ENCODE data around the gene ANKRD12. TPM values are rescaled to one million over a fixed set of nuclear protein-coding genes. Genes with fewer than 3 reads are reported as not detected.

ANKRD12 gene
- total and polyA plus RNA-seq, 2 experiments from 2014 or later = 23.9 to 92.4 TPM

- peak overlapping the region; percentile 10; the same call in 1 of the 2 replicates for H3K27ac ChIP-seq (ENCODE audit: low read depth)
- Mint-ChIP-seq H3K9me3 (no peaks in the 10 kb centered on the region), H3K36me3 (ENCODE audit: low read depth) (no peaks in the 10 kb centered on the region), H3K27me3 (ENCODE audit: insufficient read depth, low read depth, poor library complexity) (no peaks in the 10 kb centered on the region), H3K4me1 (peaks cover 35% of the 10 kb centered on the region), H3K27ac (peak overlapping the region; percentile 82), H3K4me3 (peak overlapping the region; percentile 37)
- H3K79me2 ChIP-seq (replicated peaks; ENCODE audit: insufficient read depth) = no peaks in the 10 kb centered on the region
- H3K27me3 ChIP-seq (ENCODE audit: insufficient read depth) = no peaks in the 10 kb centered on the region
- TF ChIP-seq JUNB (IDR thresholded peaks at IDR 0.05; ENCODE audit: unreplicated experiment) (no peak), ZNF114 (CRISPR knock-in tag; IDR thresholded peaks at IDR 0.05) (no peak), ZNF331 (CRISPR knock-in tag; IDR thresholded peaks at IDR 0.05; ENCODE audit: low read depth) (no peak), NANOG (IDR thresholded peaks at IDR 0.05; ENCODE audit: borderline replicate concordance) (no peak), EZH2phosphoT487 (IDR thresholded peaks at IDR 0.05; ENCODE audit: unreplicated experiment) (no peak), CTCF (conservative IDR thresholded peaks at IDR 0.05; ENCODE audit: low read depth in 2 of 2) (no peak), ETS1 (IDR thresholded peaks at IDR 0.05) (no peak), CREB1 (CRISPR knock-in tag; IDR thresholded peaks at IDR 0.05; ENCODE audit: low read depth) (no peak), STAT1 (IDR thresholded peaks at IDR 0.05; ENCODE audit: unreplicated experiment) (no peak)
- H3K9me2 ChIP-seq (ENCODE audit: insufficient read depth) = no peaks in the 10 kb centered on the region
- H2AFZ ChIP-seq = peak overlapping the region; percentile 87
- no peaks in the 10 kb centered on the region for H3F3A ChIP-seq (replicated peaks; ENCODE audit: low read depth)
- H3K4me2 ChIP-seq = peak overlapping the region; percentile 46
- H4K20me1 ChIP-seq (replicated peaks; ENCODE audit: insufficient read depth) = no peaks in the 10 kb centered on the region
- H3K4me1 ChIP-seq (ENCODE audit: insufficient read depth) = peaks cover 29% of the 10 kb centered on the region
- DNase-seq (ENCODE audit: low spot score) (no peak), ATAC-seq (peak; percentile 65)
- H3K4me3 ChIP-seq = peak overlapping the region; percentile 22; the same call in 1 of the 2 replicates
- H3K36me3 ChIP-seq (ENCODE audit: insufficient read depth) = no peaks in the 10 kb centered on the region
These were observed 39.2 kb upstream of the ANKRD12 start for GRCh38 chr18:9097349-9097748.

GRCh38 chr18:9100796-9101195 lies 35.8 kb upstream of the ANKRD12 start:
- no peak overlapping the region for H2AFZ ChIP-seq
- H3K79me2 ChIP-seq (replicated peaks; ENCODE audit: insufficient read depth) = peaks cover 32% of the 10 kb centered on the region
- no peaks in the 10 kb centered on the region for H3K27me3 ChIP-seq (ENCODE audit: insufficient read depth)
- Mint-ChIP-seq H3K27ac (no peak overlapping the region; the same call in 1 of the 2 replicates), H3K27me3 (ENCODE audit: insufficient read depth, low read depth, poor library complexity) (no peaks in the 10 kb centered on the region), H3K9me3 (no peaks in the 10 kb centered on the region), H3K36me3 (ENCODE audit: low read depth) (peaks cover 12% of the 10 kb centered on the region; the same call in 2 of the 3 replicates), H3K4me3 (no peak overlapping the region), H3K4me1 (peaks cover 50% of the 10 kb centered on the region)
- no peak overlapping the region for H3K27ac ChIP-seq (ENCODE audit: low read depth)
- ATAC-seq = no peak
- H4K20me1 ChIP-seq (replicated peaks; ENCODE audit: insufficient read depth) = no peaks in the 10 kb centered on the region
- H3F3A ChIP-seq (replicated peaks; ENCODE audit: low read depth) = no peaks in the 10 kb centered on the region
- H3K4me1 ChIP-seq (ENCODE audit: insufficient read depth) = peaks cover 44% of the 10 kb centered on the region
- no peak overlapping the region for H3K4me3 ChIP-seq
- no peaks in the 10 kb centered on the region for H3K9me2 ChIP-seq (ENCODE audit: insufficient read depth)
- no peaks in the 10 kb centered on the region for H3K36me3 ChIP-seq (ENCODE audit: insufficient read depth)
- no peak for DNase-seq (ENCODE audit: low spot score)
- H3K4me2 ChIP-seq = no peak overlapping the region
- TF ChIP-seq ZNF331 (CRISPR knock-in tag; IDR thresholded peaks at IDR 0.05; ENCODE audit: low read depth) (no peak), ZNF462 (CRISPR knock-in tag; IDR thresholded peaks at IDR 0.05) (no peak), JUNB (IDR thresholded peaks at IDR 0.05; ENCODE audit: unreplicated experiment) (no peak), EZH2 (IDR thresholded peaks at IDR 0.05; ENCODE audit: low read depth, unreplicated experiment) (no peak), ETS1 (IDR thresholded peaks at IDR 0.05) (no peak), EZH2phosphoT487 (IDR thresholded peaks at IDR 0.05; ENCODE audit: unreplicated experiment) (no peak), POLR2AphosphoS5 (IDR thresholded peaks at IDR 0.05; ENCODE audit: low read depth) (no peak), ZNF114 (CRISPR knock-in tag; IDR thresholded peaks at IDR 0.05) (no peak)
